Nucleus accumbens (tissue), 56 donors: ENCODE measurements around the gene PDSS2.
"Not testable (repeated sequence)": the region's sequence is repeated elsewhere in the genome, so short reads cannot be mapped to it uniquely, and the experiment has no call there.

Experiments
- DNase-seq, 56 donors: peaks; one replicate each; lab custom pipeline; 2025; lab: John Stamatoyannopoulos, UW

PDSS2 gene

GRCh38 chr6:107129370-107129925, 329.9 kb downstream of the PDSS2 start:
- DNase-seq: no peak

DNA sequence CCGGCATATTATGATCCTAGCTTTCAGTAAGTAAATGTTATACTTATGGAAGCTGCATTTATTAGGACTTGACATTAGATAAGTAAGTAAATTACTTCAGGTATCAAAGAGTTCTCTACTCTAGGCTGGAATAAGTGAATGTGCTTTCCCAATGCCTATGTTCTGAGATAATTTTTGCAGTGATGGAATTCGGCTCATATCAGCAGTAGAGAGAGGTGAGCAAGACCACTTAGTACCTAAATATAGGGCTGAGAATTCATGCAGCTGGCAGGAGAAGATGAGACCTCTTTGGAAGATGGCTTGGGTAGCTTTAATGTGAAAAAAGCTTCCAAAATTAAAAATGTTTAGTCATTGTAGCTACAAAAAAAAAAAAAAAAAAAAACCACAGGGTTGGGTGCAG, 330.8 kb downstream of the PDSS2 start:
- no peak for DNase-seq

DNA sequence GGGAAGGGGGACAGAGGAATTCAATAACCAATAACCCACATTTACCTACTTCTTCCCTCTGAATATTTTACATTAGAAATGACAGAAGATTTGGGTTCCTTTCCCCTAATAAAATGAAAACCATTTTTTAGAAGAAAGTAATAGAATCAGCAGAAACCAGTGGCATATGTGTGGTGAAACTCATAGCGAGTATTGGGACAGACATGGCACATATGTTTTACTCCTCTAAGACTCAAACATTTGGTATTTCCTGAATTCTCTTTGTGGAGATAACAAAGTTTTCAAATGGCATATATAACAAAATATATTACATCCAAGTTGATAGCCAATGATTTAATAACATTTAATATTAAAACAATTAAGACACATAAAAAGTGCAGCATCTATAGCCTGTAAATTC, 331.2 kb downstream of the PDSS2 start:
- DNase-seq: no peak

DNA sequence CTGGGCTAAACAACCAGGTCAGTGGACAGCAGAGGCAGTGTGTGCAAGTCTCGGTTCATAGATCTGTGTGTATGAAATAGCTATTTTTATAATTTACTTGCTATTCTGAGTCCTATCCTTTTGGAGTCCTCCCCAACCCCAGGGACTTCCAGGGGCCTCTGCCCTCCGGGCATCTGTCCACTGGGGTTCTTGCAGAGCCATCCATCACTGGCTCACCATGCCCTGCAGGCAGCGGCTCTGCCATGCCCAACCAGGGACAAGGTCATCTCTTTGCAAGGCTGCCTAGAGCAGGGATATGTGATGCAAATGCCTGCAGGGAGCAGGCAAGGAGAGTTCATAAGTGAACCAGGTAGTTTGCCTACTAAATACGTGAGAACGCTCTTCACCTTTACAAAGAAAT, 333.6 kb downstream of the PDSS2 start:
- no peak for DNase-seq

DNA sequence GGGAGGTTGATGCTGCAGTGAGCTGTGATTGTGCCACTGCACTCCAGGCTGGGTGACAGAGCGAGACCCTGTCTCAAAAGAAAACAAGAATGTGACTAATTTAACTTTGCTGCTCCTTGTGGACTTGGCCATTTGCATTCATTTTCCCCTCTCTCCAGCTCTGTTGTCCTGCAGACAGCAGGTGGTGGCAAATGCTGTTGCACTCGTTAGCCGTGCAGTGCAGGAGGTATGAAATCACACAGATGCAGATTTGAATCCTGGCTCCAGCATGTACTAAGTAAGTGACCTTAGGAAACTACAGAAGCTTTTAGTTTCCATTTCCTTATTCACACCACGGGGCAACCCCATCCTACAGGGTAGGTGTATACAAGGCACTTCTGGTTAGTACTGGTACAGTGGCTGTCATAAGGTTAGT, 334.4 kb downstream of the PDSS2 start:
- no peak for DNase-seq

- DNase-seq: no peak
Observed at GRCh38 chr6:107123501-107123900, 335.9 kb downstream of the PDSS2 start.

- no peak for DNase-seq
Observed at GRCh38 chr6:107122748-107123147, 336.6 kb downstream of the PDSS2 start.

GRCh38 chr6:107121964-107122495, 337.3 kb downstream of the PDSS2 start:
- no peak for DNase-seq

- DNase-seq: no peak
Observed at GRCh38 chr6:107121266-107121665, 338.1 kb downstream of the PDSS2 start.

DNA sequence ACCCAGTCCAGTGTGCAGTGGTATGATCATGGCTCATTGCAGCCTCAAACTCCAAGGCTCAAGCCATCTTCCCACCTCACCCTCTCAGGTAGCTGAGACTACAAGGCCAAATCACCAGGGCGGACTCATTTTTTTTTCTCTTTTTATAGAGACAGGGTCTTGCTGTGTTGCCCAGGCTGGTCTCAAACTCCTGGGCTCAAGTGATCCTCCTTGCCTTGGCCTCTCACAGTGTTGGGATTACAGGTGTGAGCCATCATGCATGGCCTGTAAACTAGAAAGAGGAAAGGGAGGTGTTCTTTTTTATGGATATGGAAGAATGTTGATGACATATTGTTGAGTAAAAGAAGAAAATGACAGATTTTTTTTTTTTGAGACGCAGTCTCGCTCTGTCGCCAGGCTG, 339.0 kb downstream of the PDSS2 start:
- no peak for DNase-seq

- no peak for DNase-seq
Observed at GRCh38 chr6:107118976-107119375, 340.4 kb downstream of the PDSS2 start.

DNA sequence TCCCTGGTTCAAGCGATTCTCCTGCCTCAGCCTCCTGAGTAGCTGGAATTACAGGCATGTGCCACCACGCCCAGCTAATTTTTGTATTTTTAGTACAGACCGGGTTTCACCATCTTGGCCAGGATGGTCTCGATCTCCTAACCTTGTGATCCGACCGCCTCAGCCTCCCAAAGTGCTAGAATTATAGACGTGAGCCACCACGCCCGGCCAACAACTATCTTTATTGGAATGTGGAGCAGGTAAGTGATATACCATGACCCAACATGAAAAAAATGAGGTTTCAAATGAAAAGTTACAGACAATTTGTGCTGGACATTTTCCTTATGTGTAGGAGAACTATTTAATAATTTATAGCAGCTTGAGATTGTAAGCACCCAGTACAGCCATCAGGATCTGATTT, 340.8 kb downstream of the PDSS2 start:
- DNase-seq: not testable (repeated sequence)

- no peak for DNase-seq
Observed at GRCh38 chr6:107116931-107117330, 342.4 kb downstream of the PDSS2 start.

DNA sequence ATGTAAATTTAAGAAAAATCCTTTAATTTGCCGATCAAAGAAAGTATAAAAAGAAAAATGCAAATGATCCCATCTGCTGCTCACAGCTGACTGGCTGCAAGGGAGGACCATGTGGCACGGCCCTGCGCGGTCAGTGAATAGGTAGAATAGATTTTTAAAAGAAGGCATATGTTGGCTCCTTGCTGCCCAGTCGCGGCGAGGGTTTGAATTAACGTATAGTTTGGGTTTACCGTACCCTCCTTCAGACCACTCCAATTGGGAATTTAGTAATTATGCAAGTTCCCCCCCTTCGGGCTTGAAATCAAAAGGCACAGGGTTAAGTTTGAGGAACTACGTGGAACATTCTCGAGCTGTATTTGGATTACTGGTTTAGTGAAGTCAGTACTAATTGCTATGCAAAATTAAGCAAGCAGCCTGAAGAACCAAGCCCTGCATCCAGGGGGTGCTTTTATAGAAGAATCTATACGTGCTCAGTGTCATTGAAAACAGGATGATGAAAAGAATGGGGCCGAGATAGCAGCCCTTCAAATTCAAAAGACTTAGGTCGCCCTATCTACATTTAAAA, 343.0 kb downstream of the PDSS2 start:
- peak in 7 of 56 donors; percentile 5 to 31 (median 21) for DNase-seq

DNA sequence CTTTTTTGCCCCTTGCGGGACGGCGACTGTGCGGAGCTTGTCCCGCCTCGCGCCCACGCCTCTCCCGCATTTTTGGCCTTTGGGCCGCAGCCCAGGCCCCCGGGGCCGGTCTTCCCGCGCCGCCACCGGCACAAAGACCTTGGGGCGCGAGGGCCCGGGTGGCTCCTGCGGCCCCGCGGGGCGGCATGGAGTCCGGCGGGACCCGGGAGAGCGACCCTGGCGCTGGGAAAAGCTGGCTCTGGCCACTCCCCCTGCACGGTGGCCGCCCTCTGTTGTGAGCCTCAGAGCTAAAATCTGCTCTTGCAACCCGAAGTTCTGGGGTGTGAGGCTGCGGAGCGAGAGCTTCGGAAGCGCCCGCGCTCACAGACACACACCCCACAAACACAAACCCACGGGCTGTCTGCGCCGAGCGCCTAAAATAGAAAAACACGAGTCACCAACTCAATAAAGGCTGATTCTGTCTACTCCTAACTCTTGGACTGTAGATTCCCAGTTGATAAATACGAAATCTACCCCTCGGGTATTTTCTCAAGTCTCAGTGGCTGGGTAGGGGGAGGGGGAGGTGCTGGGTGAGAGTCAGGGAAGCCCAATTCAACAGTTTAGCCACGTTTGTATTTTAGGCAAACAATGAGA, 343.6 kb downstream of the PDSS2 start:
- peak in 28 of 56 donors; percentile 4 to 64 (median 29) for DNase-seq

GRCh38 chr6:107114926-107115694, 344.3 kb downstream of the PDSS2 start, which contains the start of gene BEND3:
Gene BEND3, minus strand, starts transcription at chr6:107115515. Its CDS starts 16,230 bp downstream, at chr6:107099285.
- peak in 33 of 56 donors; percentile 8 to 61 (median 37) for DNase-seq

DNA sequence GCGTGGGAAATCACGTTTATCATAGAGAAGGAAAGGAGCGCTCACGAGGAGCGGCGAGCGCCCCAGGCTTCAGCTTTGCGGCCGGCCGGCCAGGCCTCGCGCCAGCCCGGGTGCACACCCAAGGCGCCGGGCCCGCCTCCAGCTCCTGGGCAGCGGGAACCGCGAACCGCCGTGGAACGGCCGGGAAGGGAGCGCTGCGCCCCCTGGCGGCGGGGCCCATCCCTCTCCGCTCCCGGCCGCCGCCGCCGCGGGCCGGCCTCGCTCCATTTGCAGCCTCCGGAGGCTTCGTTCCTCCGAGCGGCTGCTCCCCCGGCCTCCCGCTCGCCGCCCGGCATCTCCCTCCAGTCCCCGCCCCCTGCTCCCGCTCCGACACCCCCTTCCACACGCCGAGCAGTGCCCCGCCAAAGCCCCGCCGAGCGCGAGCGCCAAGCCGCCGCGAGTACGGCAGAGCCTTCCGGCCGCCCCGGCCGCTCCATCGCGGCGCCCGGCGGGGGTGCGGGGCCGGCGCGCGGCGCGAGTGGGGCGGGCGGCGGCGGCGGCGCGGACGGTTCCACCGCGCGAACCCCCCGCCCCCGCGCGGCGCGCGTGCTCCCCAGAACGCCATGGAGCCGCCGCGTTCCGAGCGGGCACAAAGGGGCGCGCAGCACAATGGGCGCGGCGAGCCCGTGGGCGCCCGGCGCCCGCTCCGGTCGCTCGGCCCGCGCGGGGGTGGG, 345.0 kb downstream of the PDSS2 start:
- DNase-seq: peak in 54 of 56 donors; percentile 17 to 88 (median 66)

- no peak for DNase-seq
Observed at GRCh38 chr6:107110200-107110599, 349.2 kb downstream of the PDSS2 start.

DNA sequence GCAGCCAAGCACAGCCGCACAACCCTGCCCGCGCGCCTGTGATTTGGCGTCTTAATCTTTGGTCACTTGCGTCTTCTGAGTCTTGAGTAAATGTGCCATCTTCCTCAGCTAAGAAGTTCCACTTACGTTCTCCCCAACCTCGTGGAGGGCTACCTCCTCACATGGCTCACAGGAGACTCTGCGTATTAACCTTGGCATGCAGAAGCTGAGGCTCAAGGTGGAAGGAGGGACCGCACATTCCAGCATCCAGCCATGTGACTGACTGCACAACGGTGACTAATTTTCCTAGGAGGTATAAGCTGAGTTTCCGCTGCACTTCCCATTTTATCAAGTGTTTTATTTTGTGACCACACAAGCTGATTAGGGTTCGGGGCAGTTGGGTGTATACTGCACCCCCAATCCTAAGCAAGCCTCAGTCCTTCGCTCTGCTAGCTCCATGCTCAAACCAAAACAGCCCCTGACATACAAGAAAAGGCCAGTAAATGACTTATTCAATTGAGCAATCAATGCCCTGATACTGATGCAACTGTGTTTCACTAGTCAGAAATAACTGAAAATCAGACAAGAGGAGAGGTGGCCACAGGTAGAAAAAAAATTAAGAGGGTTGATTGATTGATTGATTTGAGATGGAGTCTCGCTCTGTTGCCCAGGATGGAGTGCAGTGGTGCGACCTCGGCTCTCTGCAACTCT, 351.0 kb downstream of the PDSS2 start:
- DNase-seq: no peak

GRCh38 chr6:107107791-107108190, 351.6 kb downstream of the PDSS2 start:
- DNase-seq: no peak
